ENCODE data around the gene MAP4.

Gene MAP4

GRCh38 chr3:47859956-47860605, 156.1 kb downstream of the MAP4 start:
- DNase-seq = no peak

GRCh38 chr3:47857151-47857550, 159.1 kb downstream of the MAP4 start:
- DNase-seq = no peak

GRCh38 chr3:47856669-47857068, 159.5 kb downstream of the MAP4 start:
- DNase-seq = no peak

GRCh38 chr3:47855461-47856383, 160.5 kb downstream of the MAP4 start:
- no peak for DNase-seq

GRCh38 chr3:47854720-47855455, 161.3 kb downstream of the MAP4 start:
- no peak for DNase-seq

- no peak for DNase-seq
Observed at GRCh38 chr3:47854267-47854666, 161.9 kb downstream of the MAP4 start.

GRCh38 chr3:47852604-47853602, 163.3 kb downstream of the MAP4 start:
- DNase-seq = no peak

- no peak for DNase-seq
Observed at GRCh38 chr3:47851888-47852603, 164.2 kb downstream of the MAP4 start.

- no peak for DNase-seq
Observed at GRCh38 chr3:47850564-47851410, 165.4 kb downstream of the MAP4 start.

- no peak for DNase-seq
Observed at GRCh38 chr3:47849699-47850563, 166.3 kb downstream of the MAP4 start.

GRCh38 chr3:47849186-47849698, 167.0 kb downstream of the MAP4 start:
- no peak for DNase-seq

GRCh38 chr3:47848599-47849117, 167.6 kb downstream of the MAP4 start:
- no peak for DNase-seq

GRCh38 chr3:47847801-47848518, 168.3 kb downstream of the MAP4 start:
- no peak for DNase-seq

- no peak for DNase-seq
Observed at GRCh38 chr3:47847260-47847659, 169.0 kb downstream of the MAP4 start.

GRCh38 chr3:47846880-47847248, 169.4 kb downstream of the MAP4 start:
- no peak for DNase-seq

- no peak for DNase-seq
Observed at GRCh38 chr3:47846186-47846879, 169.9 kb downstream of the MAP4 start.

GRCh38 chr3:47841786-47842349, 174.3 kb downstream of the MAP4 start:
- DNase-seq = no peak
